Stimulated activated effector memory CD8-positive, alpha-beta T cell treated with anti-CD3 and anti-CD28 coated beads, Interleukin-12 subunit alpha, Interleukin-12 subunit beta, amount 100 ng/mL, for 72 hours (primary cell): Measurements from ENCODE around the gene ZNF683.
"Not testable (repeated sequence)": the region's sequence is repeated elsewhere in the genome, so short reads cannot be mapped to it uniquely, and the experiment has no call there.

Experiments
- ATAC-seq: fragments of 150-1000 bp; cut with Tn5 transposase; 2 replicates; pipeline ENCODE4 v1.10.0; 2021
- DNase-seq, 2 donors: peaks; one replicate each; pipeline ENCODE4 v3.0.0; 2021 to 2022; ENCODE audit warnings: low spot score in 2 of 2
- H3K27ac Mint-ChIP-seq: one replicate; pipeline ENCODE4 v1.8.0; 2022; ENCODE audit warnings: mild to moderate bottlenecking, mixed read lengths
- H3K36me3 Mint-ChIP-seq: one replicate; pipeline ENCODE4 v1.8.0; 2022; ENCODE audit warnings: mild to moderate bottlenecking, mixed read lengths
- H3K4me1 Mint-ChIP-seq: one replicate; pipeline ENCODE4 v1.8.0; 2022; ENCODE audit warnings: mixed read lengths
- H3K4me3 Mint-ChIP-seq: one replicate; pipeline ENCODE4 v1.8.0; 2022; ENCODE audit warnings: mild to moderate bottlenecking, mixed read lengths
- H3K9me3 Mint-ChIP-seq: one replicate; pipeline ENCODE4 v1.8.0; 2022; ENCODE audit warnings: mixed read lengths

ZNF683 gene

DNA sequence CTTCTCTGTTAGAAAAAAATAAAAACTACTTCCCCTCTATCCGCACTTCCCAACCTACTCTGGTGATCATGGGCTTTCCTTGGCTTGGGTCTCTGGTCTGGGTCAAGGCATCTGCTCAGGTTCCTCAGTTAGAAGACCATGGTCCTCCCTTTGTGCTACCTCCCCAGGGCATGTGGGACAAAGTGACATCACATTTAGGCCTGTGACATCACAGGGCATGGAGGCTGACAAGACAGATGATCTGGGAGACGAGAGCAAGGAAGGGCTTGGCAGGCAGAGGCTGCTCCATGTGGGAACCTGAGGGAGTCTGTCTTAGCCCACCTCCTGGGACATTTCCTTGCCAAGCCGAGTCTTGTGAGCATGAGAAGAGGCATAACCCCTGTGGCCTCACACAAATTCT is at the start of gene ZNF683:
TSS of gene ZNF683 (minus strand) at position 140 of the 400 bp plus-strand sequence. CDS start 4,179 bp downstream, outside the sequence.
- H3K4me3 Mint-ChIP-seq = peak within 1 kb of the TSS; percentile 48
- not testable (repeated sequence) for DNase-seq, ATAC-seq, H3K9me3 Mint-ChIP-seq
- H3K36me3 Mint-ChIP-seq = peaks cover 14% of the 10 kb centered on the region
- H3K27ac Mint-ChIP-seq = peak within 1 kb of the TSS; percentile 17
- peaks cover 74% of the 10 kb centered on the region for H3K4me1 Mint-ChIP-seq

DNA sequence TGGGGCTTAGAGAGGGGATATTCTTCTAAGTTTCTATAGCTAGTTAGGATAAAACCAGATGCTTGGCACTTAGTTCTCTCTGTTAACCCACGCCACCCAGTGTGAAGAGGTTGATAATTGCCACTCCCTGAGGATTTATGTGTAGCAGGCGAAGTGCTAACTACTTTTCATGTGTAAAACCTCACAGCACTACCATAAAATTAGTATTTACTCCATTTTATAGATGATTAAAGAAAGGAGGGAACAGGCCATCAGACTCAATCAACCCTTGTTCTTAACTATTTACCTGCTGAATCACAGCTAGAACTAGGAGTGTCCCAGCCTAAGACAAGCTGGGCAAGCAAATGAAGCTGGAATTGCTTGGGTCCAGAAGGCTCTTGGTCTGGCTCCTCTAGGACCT is 46.9 kb upstream of the ZNF683 start:
- DNase-seq (no peak), ATAC-seq (no peak)
- no peaks in the 10 kb centered on the region for H3K4me1 Mint-ChIP-seq
- H3K27ac Mint-ChIP-seq = no peak overlapping the region
- no peak overlapping the region for H3K4me3 Mint-ChIP-seq
- no peaks in the 10 kb centered on the region for H3K9me3 Mint-ChIP-seq
- no peaks in the 10 kb centered on the region for H3K36me3 Mint-ChIP-seq

DNA sequence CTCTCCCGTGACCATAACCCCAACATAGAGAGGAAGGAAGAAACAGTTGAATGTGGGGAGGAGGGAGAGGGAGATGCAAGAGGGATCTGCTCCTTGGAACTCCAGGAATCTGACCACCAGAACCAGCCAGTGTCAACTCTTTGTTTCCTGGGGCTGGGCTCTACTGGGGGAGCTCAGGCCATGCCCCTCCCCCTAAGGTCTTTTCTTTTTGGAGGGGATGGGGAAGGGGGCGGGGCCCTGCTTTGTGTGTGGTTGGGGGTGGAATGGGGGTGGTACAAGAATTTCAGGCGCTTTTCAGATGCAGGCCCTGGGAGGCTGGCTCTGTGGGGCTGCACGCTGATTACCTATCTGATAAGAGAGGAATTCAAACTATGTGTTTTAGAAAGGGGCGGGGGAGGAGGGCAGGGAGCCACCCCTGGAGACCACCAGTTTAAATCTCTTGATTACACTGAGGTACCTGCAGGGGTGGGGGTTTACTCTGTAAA is 46.4 kb upstream of the ZNF683 start:
- DNase-seq = no peak
- Mint-ChIP-seq H3K27ac (no peak overlapping the region), H3K4me3 (no peak overlapping the region)

DNA sequence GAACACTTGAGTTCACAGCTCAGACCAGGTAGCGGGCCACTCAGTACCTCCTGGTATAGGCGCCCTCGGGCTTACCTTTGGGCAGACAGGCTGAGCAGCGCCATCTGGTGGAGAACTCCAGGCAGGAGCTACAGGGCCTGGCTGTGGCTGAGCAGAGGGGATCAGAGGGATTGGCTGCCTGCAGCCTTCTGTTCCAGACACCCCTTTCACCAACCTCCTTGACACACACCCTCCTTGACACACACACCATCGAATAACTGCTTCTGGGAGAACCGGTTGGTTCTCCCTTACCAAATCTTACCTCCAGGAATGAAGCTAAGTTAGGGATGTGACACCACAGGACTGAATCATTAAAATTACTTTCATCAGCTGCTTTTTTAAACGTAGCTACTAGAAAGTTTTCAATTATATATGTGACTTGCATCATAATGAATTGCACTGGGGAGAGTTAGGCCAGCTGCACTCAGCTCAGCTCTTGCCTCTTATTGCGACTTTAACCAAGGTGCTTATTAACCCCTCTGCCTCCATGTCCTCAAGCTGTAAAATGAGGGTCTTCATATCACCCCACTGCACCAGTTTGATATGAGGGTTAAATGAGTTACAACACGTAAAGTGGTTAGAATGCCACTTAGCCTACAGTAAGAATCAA is 44.7 kb upstream of the ZNF683 start:
- peak; percentile 82 to 90 for DNase-seq
- H3K9me3 Mint-ChIP-seq = no peaks in the 10 kb centered on the region
- H3K4me3 Mint-ChIP-seq = no peak overlapping the region
- no peaks in the 10 kb centered on the region for H3K36me3 Mint-ChIP-seq
- ATAC-seq = peak; percentile 99
- no peaks in the 10 kb centered on the region for H3K4me1 Mint-ChIP-seq
- no peak overlapping the region for H3K27ac Mint-ChIP-seq

More for the DNA sequence above, 46.4 kb upstream of the ZNF683 start:
- Mint-ChIP-seq H3K4me1 (no peaks in the 10 kb centered on the region), H3K9me3 (no peaks in the 10 kb centered on the region), H3K36me3 (no peaks in the 10 kb centered on the region)
- ATAC-seq = no peak

DNA sequence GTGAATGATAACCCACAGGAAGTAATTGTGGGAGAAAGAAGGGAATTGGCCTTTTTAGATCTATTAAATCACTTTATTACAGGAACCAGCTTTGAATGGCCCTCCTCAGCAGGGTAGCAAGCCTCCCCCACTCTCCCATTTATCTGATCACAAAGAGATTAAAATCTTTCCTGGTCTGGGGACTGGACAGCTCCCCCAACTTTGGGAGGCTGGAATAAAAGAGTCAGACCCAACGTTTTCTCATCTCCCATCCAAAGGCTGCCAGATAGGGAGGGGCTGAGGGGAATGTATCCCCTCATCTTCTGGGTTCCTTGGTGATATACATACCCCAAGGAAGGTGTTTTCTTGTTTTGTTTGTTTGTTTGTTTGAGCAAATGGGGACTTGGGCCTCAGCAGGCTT is 40.5 kb upstream of the ZNF683 start:
- Mint-ChIP-seq H3K4me3 (no peak overlapping the region), H3K9me3 (no peaks in the 10 kb centered on the region), H3K4me1 (peaks cover 22% of the 10 kb centered on the region), H3K36me3 (no peaks in the 10 kb centered on the region), H3K27ac (no peak overlapping the region)
- ATAC-seq (no peak), DNase-seq (no peak)

DNA sequence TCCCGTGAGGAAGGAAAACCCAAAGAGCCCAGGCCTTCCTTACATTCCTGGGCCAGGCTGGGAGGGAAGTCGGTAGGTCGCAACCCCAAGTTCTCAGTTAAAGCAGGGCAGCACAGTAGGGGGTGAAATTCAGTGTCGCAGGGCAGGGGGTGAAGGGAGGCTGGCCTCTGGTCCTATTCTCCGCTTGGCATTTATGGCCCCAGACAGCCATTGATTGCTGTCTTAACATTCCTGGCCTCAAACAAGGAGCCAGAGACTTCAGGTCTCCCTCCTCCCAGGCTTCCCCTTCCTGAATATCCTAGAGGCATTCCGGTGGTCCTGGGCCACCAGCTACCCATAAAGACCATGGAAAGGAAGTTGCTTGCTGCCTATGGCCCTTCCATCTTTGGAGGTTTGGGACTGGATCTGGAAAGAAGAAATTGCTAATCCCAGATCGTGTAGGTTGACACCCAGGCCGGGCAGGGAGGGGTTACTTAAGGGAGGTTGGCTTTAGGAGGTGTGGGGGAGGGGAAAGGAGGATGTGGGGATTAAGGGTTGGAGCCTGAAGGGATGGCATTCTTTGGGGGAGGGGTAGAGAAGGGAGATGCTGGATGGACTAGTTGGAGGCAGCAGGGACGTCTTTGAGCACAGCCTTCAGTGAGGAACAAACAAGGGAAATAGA is 39.8 kb upstream of the ZNF683 start:
- ATAC-seq = no peak
- H3K9me3 Mint-ChIP-seq = no peaks in the 10 kb centered on the region

DNA sequence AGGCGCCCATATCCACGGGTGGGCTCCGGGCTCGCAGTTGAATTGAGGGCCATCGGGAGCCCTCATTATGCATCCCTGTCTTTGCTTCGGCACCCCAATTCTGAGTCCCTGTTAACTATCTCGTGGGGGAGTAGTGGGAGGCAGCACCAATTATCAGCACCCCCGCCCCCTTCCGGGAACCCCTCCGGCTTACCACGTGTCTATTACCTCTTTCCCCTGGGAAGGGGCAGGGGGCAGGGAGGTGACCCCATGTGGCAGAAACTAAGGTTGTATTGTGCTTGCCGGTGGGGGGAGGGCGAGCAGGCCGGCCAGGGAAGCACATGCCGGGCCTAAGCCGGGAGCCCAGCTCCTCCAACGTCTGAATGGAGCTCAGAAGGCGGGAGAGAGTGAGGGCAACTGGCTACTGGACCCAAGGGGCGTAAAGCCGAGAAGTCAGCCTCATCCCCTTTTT is 39.1 kb upstream of the ZNF683 start:
- no peaks in the 10 kb centered on the region for H3K9me3 Mint-ChIP-seq
- no peak overlapping the region for H3K4me3 Mint-ChIP-seq
- peaks cover 22% of the 10 kb centered on the region for H3K4me1 Mint-ChIP-seq
- H3K36me3 Mint-ChIP-seq = no peaks in the 10 kb centered on the region
- H3K27ac Mint-ChIP-seq = no peak overlapping the region
- DNase-seq (no peak), ATAC-seq (no peak)

More for the DNA sequence above, 39.8 kb upstream of the ZNF683 start:
- H3K27ac Mint-ChIP-seq = no peak overlapping the region
- no peak overlapping the region for H3K4me3 Mint-ChIP-seq
- H3K36me3 Mint-ChIP-seq = no peaks in the 10 kb centered on the region
- DNase-seq = no peak
- H3K4me1 Mint-ChIP-seq = peaks cover 22% of the 10 kb centered on the region

DNA sequence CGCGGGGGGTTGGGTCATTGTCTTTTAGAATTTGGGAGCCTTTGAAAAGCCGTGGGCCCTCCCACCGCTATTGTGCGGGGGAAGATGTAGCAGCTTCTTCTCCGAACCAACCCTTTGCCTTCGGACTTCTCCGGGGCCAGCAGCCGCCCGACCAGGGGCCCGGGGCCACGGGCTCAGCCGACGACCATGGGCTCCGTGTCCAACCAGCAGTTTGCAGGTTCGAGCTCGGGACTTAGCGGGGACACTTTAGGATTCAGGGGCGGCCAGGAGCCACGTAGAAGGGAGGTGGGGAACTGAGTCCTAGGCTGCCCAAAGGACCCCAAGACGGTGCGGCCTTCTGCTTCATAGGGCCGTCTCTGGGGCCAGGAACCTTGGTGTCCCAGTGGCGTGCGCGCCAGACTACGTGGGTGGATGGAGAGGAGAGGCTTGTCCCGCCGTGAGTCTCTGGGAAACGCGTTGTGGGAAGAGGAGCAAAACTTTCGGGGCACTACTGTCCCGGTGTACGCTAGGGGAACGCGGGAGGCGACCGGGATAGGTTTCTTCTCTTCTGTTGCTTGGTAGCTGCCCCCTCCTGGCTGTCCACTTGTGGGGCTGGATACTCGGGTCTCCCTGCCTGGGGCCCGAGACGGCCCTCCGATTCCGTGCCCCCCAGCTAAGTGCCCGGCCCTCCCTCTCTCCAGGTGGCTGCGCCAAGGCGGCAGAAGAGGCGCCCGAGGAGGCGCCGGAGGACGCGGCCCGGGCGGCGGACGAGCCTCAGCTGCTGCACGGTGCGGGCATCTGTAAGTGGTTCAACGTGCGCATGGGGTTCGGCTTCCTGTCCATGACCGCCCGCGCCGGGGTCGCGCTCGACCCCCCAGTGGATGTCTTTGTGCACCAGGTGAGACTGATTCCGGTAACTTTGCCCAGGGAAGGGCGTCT is 38.4 kb upstream of the ZNF683 start, which contains the start of gene LIN28A:
TSS of gene LIN28A (plus strand) at position 112 of the 918 bp plus-strand sequence. CDS start at position 187, 75 bp downstream.
- DNase-seq = no peak
- ATAC-seq = no peak
- H3K4me3 Mint-ChIP-seq = no peak within 1 kb of the TSS
- H3K27ac Mint-ChIP-seq = no peak within 1 kb of the TSS
- H3K9me3 Mint-ChIP-seq = no peaks in the 10 kb centered on the region
- no peaks in the 10 kb centered on the region for H3K36me3 Mint-ChIP-seq
- peaks cover 22% of the 10 kb centered on the region for H3K4me1 Mint-ChIP-seq

DNA sequence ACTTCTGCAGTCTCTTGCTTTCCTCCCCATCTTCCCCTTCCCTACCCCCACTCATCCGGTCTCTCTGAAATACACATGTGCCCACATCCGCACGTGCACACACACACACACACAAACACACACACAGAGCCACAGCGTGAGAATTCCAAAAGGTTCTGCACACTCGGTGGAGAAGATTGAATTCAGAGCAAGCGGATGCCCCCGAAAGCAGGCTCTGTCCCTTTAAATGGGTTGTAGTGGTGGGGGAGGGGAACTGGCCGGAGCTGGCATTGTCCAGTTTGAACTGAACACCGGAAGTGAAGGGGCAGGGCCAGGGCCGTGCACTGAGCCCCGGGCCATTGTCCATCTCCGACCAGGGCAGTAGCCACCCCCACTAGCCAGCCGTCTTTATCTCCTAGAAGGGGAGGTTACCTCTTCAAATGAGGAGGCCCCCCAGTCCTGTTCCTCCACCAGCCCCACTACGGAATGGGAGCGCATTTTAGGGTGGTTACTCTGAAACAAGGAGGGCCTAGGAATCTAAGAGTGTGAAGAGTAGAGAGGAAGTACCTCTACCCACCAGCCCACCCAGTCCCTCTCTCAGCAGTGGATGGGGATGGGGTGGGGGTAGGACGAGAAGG is 36.7 kb upstream of the ZNF683 start:
- Mint-ChIP-seq H3K27ac (no peak overlapping the region), H3K36me3 (no peaks in the 10 kb centered on the region), H3K4me3 (no peak overlapping the region), H3K4me1 (peaks cover 22% of the 10 kb centered on the region), H3K9me3 (no peaks in the 10 kb centered on the region)
- no peak for ATAC-seq
- DNase-seq = no peak

DNA sequence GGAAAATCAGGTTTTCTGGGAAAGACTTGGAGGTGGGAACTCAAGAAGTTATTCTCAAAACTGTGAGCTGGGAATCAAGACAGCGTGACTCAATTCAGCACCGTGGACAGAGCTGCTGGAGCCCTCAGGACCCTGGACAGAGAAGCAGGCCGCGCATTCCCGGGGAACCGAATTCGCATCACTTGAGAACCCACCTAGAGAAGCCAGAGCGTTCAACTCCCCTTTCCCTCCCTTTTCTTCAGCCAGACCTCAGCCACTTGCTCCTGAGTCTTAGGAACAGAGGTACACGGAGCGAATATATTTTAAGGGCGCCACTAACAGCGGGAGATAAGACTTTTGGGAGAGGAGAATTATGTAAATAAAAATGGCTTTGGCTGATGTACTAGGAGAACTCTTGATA is 36.1 kb upstream of the ZNF683 start:
- no peak overlapping the region for H3K4me3 Mint-ChIP-seq
- H3K9me3 Mint-ChIP-seq = no peaks in the 10 kb centered on the region
- H3K27ac Mint-ChIP-seq = no peak overlapping the region
- peak; percentile 70 for ATAC-seq
- H3K4me1 Mint-ChIP-seq = peaks cover 22% of the 10 kb centered on the region
- peak; percentile 62 to 85 for DNase-seq
- no peaks in the 10 kb centered on the region for H3K36me3 Mint-ChIP-seq

DNA sequence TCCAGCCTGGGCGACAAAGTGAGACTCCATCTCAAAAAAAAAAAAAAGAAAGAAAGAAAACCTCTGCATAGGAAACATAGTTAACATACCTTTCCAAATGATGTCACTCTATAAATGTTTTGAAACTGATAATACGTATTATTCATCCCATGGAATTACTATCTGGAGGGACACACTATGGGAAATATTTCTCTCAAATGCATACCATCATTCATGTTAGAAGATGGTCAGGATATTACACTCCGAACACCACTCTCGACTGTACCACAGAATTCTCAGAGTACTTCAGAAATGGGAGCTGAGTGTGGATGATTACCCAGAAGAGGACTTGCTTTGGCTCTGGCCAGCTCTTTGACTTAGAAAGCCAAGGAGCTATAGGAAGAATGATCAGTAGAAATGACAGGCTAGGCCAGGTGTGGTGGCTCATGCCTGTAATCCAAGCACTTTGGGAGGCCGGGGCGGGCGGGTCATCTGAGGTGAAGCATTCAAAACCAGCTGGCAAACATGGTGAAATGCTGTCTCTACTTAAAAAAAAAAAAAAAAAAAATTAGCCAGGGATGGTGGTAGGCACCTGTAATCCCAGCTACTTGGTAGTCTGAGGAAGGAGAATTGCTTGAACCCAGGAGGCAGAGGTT is 32.8 kb upstream of the ZNF683 start:
- DNase-seq (no peak), ATAC-seq (no peak)
- Mint-ChIP-seq H3K36me3 (no peaks in the 10 kb centered on the region), H3K4me1 (peaks cover 15% of the 10 kb centered on the region), H3K27ac (no peak overlapping the region), H3K4me3 (no peak overlapping the region), H3K9me3 (no peaks in the 10 kb centered on the region)

DNA sequence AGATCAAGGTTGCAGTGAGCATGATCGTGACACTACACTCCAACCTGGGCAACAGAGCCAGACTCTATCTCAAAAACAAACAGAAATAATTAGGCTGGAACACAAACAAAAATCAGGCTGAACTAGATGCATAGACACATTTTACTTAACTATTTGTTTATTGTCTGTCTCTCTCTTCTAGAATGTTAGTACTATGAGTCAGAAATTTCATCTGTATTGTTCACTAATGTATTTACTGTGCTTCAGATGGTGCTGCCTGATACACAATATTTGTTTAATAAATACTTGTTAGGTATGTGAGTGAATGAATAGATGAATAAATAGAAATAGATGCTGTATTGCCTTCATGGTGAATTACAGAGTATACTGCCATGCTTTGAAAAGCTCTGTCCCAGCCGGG is 32.1 kb upstream of the ZNF683 start:
- Mint-ChIP-seq H3K4me3 (no peak overlapping the region), H3K27ac (no peak overlapping the region), H3K4me1 (peaks cover 13% of the 10 kb centered on the region), H3K9me3 (no peaks in the 10 kb centered on the region), H3K36me3 (no peaks in the 10 kb centered on the region)
- DNase-seq (no peak), ATAC-seq (no peak)

DNA sequence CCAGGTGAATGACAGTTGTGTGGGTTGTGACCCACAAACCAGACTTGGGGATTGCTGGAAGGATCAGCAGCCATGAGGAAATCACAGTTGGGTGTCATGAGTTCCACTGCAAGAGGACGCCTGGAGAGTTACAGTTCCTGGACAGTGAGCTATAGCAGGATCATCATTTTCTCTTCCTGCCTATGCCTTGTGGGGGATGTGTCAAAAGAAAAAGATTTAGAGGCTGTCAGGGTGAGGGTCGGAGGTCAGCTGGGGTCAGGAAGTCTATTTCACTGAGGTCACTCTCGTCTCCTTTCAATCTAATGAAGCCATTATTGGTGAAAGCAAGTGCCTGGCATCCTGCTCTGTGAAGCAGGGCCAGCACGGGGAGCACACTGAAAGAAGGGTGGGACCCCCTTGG is 31.1 kb upstream of the ZNF683 start:
- Mint-ChIP-seq H3K4me1 (peaks cover 3% of the 10 kb centered on the region), H3K27ac (no peak overlapping the region), H3K4me3 (no peak overlapping the region), H3K36me3 (no peaks in the 10 kb centered on the region), H3K9me3 (no peaks in the 10 kb centered on the region)
- ATAC-seq (no peak), DNase-seq (no peak)

DNA sequence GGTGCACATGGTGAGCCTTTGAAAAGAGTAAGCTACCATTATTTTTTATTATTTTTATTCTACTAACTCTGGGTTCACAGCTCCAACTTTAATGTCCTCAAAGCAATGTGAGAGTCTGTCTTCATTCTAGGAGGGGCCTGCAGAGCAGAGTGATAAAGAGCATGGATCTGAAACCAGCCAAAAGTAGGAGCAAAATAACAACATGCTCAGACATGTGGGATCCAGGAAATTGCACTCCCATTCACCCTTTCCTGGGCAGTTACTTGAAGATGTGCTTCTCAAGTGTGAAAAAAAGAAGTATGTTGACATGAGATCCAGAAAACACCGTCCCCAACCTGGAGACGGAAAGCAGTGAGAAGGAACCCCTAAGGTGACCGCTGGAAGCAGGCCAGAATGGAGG is 29.3 kb upstream of the ZNF683 start:
- no peaks in the 10 kb centered on the region for H3K9me3 Mint-ChIP-seq
- DNase-seq (no peak), ATAC-seq (no peak)
- no peaks in the 10 kb centered on the region for H3K36me3 Mint-ChIP-seq
- no peak overlapping the region for H3K27ac Mint-ChIP-seq
- no peak overlapping the region for H3K4me3 Mint-ChIP-seq
- no peaks in the 10 kb centered on the region for H3K4me1 Mint-ChIP-seq
